VCaP (cell line): ENCODE data around the gene CCDC24.
A peak's percentile ranks its signal among the peaks of the same experiment; 100 is the strongest.

ENCODE experiments used
- H3K27ac ChIP-seq: fragments of 450-650 bp; 2 replicates; pipeline ENCODE4 v1.5.1; 2017
- CTCF ChIP-seq: fragments of 450-650 bp; conservative IDR thresholded peaks from 2 replicates; pipeline ENCODE4 v1.5.1; 2017; ENCODE audit warnings: mild to moderate bottlenecking, moderate library complexity

The CCDC24 gene

GRCh38 chr1:44034976-44035716 is 43.7 kb downstream of the CCDC24 start:
- no peak for TF ChIP-seq CTCF
- no peak overlapping the region for H3K27ac ChIP-seq

- no peak overlapping the region; the same call in 1 of the 2 replicates for H3K27ac ChIP-seq
These were observed 44.5 kb downstream of the CCDC24 start for GRCh38 chr1:44035726-44036408.

GRCh38 chr1:44036409-44037139 is 45.2 kb downstream of the CCDC24 start:
- H3K27ac ChIP-seq, result no peak overlapping the region; the same call in 1 of the 2 replicates
- TF ChIP-seq CTCF, result peak; percentile 89

More at GRCh38 chr1:44035726-44036408, 44.5 kb downstream of the CCDC24 start:
- TF ChIP-seq CTCF, result no peak

GRCh38 chr1:44037154-44037553 is 45.8 kb downstream of the CCDC24 start:
- H3K27ac ChIP-seq, result no peak overlapping the region
- TF ChIP-seq CTCF, result no peak

- no peak overlapping the region for H3K27ac ChIP-seq
- TF ChIP-seq CTCF, result no peak
These were observed 47.7 kb downstream of the CCDC24 start for GRCh38 chr1:44038876-44039657.

- no peak for TF ChIP-seq CTCF
- H3K27ac ChIP-seq, result no peak overlapping the region
These were observed 49.0 kb downstream of the CCDC24 start for GRCh38 chr1:44040418-44040817.

- TF ChIP-seq CTCF, result no peak
- H3K27ac ChIP-seq, result no peak overlapping the region
These were observed 49.4 kb downstream of the CCDC24 start for GRCh38 chr1:44040846-44041245.
